Kidney (tissue), 11 donors: Measurements from ENCODE around the gene GAGE12J. TPM values are rescaled to one million over a fixed set of nuclear protein-coding genes. Genes with fewer than 3 reads are reported as not detected.
"Not testable (repeated sequence)": the region's sequence is repeated elsewhere in the genome, so short reads cannot be mapped to it uniquely, and the experiment has no call there.

Source experiments
- DNase-seq, 5 donors: peaks; one replicate each; pipeline ENCODE4 v3.0.0-alpha.2; 2013 to 2020
- FAIRE-seq: peaks from 2 replicates; lab custom pipeline; 2012; peaks lifted over from hg19 to GRCh38; lab: Jason Lieb, UNC
- H3K27ac ChIP-seq, 2 donors: one replicate each; pipeline ENCODE4 v1.7.0; 2013; ENCODE audit warnings: low read depth in 2 of 2, low read length in 2 of 2, inconsistent platforms in 1 of 2
- H3K27me3 ChIP-seq: one replicate; pipeline ENCODE4 v1.7.1; 2013; ENCODE audit warnings: low read length, inconsistent platforms; ENCODE audit not compliant: control insufficient read depth, insufficient read depth
- H3K36me3 ChIP-seq, 3 donors: one replicate each; pipeline versions ENCODE4 v1.7.0 to v1.7.1; 2013; ENCODE audit warnings: low read length in 3 of 3, control low read depth in 1 of 3, inconsistent platforms in 1 of 3; ENCODE audit not compliant: insufficient read depth in 3 of 3, control insufficient read depth in 2 of 3
- H3K4me1 ChIP-seq, 3 donors: one replicate each; pipeline versions ENCODE4 v1.7.0 to v1.7.1; 2013; ENCODE audit warnings: low read length in 3 of 3, inconsistent platforms in 1 of 3, low read depth in 1 of 3; ENCODE audit not compliant: control insufficient read depth in 2 of 3, insufficient read depth in 2 of 3
- H3K4me3 ChIP-seq, 3 donors: one replicate each; pipeline versions ENCODE4 v1.7.0 to v1.8.1; 2013; ENCODE audit warnings: low read length in 3 of 3, control low read depth in 1 of 3, inconsistent platforms in 1 of 3
- H3K9ac ChIP-seq, 3 donors: one replicate each; pipeline versions ENCODE4 v1.7.0 to v1.7.1; 2013; ENCODE audit warnings: low read length in 3 of 3, control low read depth in 1 of 3, inconsistent platforms in 1 of 3
- H3K9me3 ChIP-seq, 3 donors: one replicate each; pipeline versions ENCODE4 v1.7.0 to v1.7.1; 2013; ENCODE audit warnings: low read length in 3 of 3, control low read depth in 1 of 3, inconsistent platforms in 1 of 3; ENCODE audit not compliant: control insufficient read depth in 2 of 3, insufficient read depth in 1 of 3
- intact Hi-C: fragments of 100-400 bp; cut with DNase I; formaldehyde crosslinking; loops from one replicate; pipeline ENCODE4 v1.11.1; 2022
- polyA plus RNA-seq: library from polyadenylated mRNA; stranded (reverse); fragments of 350-450 nt; fragmentation: Illumina TruSeq; extraction: RNeasy Lipid Tissue Mini Kit (QIAGEN cat#74804); gene quantifications from one replicate; pipeline ENCODE4 v1.2.3, GENCODE V29; 2014; ENCODE audit warnings: low read depth, low replicate concordance; ENCODE audit not compliant: insufficient read depth
- total RNA-seq: library from RNA; stranded (reverse); fragmentation: NEBNext Ultra II Directional; extraction: Animal tissue kit (Norgen Biotek cat#: 25700); gene quantifications from one replicate; pipeline ENCODE4 v1.2.1, GENCODE V29; 2021
- donor health status: control.
- donor health status: control.
- donor health status: DM: yes; HTN: yes; CAD: no.
- donor health status: Normal renal cell carcinoma (clear cell type).

GAGE12J gene
- total and polyA plus RNA-seq, 2 donors from 2014 or later, result not detected

- intact Hi-C loops, H3K36me3 ChIP-seq, FAIRE-seq, H3K4me3 ChIP-seq, H3K27ac ChIP-seq, H3K9ac ChIP-seq, H3K4me1 ChIP-seq, H3K9me3 ChIP-seq, H3K27me3 ChIP-seq: not testable (repeated sequence)
- DNase-seq, result peak in 1 of 5 donors; percentile 78
Measured at GRCh38 chrX:49341449-49341848, 19.6 kb downstream of the GAGE12J start.

- intact Hi-C loops, H3K27ac ChIP-seq, H3K4me1 ChIP-seq, DNase-seq, H3K27me3 ChIP-seq, FAIRE-seq, H3K9ac ChIP-seq, H3K9me3 ChIP-seq, H3K4me3 ChIP-seq, H3K36me3 ChIP-seq: not testable (repeated sequence)
Measured at GRCh38 chrX:49344496-49345175, 22.8 kb downstream of the GAGE12J start.

GRCh38 chrX:49345402-49345801 is 23.6 kb downstream of the GAGE12J start:
- intact Hi-C loops, FAIRE-seq: not testable (repeated sequence)

GRCh38 chrX:49346150-49346549 is 24.3 kb downstream of the GAGE12J start:
- H3K4me3 ChIP-seq, FAIRE-seq, H3K27ac ChIP-seq, H3K36me3 ChIP-seq, H3K4me1 ChIP-seq, H3K27me3 ChIP-seq, H3K9me3 ChIP-seq, intact Hi-C loops, H3K9ac ChIP-seq: not testable (repeated sequence)
- DNase-seq, result peak in 1 of 5 donors; percentile 39

More at GRCh38 chrX:49345402-49345801, 23.6 kb downstream of the GAGE12J start:
- not testable (repeated sequence) for H3K9ac ChIP-seq, DNase-seq, H3K9me3 ChIP-seq, H3K27me3 ChIP-seq, H3K4me3 ChIP-seq, H3K27ac ChIP-seq, H3K36me3 ChIP-seq, H3K4me1 ChIP-seq

Other genes starting within 250 kb of the GAGE12J start
- gene PRAF2, start 248.0 kb upstream of the GAGE12J start, total RNA-seq, result 24.0 TPM
- 47.9 TPM for gene PRAF2, start 248.0 kb upstream of the GAGE12J start, polyA plus RNA-seq
- 67.4 TPM for gene WDR45, start 242.2 kb upstream of the GAGE12J start, total RNA-seq
- gene WDR45, start 242.2 kb upstream of the GAGE12J start, polyA plus RNA-seq, result 72.4 TPM
- gene GPKOW, start 198.3 kb upstream of the GAGE12J start, total RNA-seq, result 20.4 TPM
- gene GPKOW, start 198.3 kb upstream of the GAGE12J start, polyA plus RNA-seq, result 21.4 TPM
- 11.6 TPM for gene MAGIX, start 159.3 kb upstream of the GAGE12J start, total RNA-seq
- gene MAGIX, start 159.3 kb upstream of the GAGE12J start, polyA plus RNA-seq, result 34.0 TPM
- gene PLP2, start 150.1 kb upstream of the GAGE12J start, total RNA-seq, result 139 TPM
- 58.6 TPM for gene PLP2, start 150.1 kb upstream of the GAGE12J start, polyA plus RNA-seq
- gene PRICKLE3, start 135.7 kb upstream of the GAGE12J start, total RNA-seq, result 11.6 TPM
- 3.4 TPM for gene PRICKLE3, start 135.7 kb upstream of the GAGE12J start, polyA plus RNA-seq
- 4.0 TPM for gene SYP, start 121.8 kb upstream of the GAGE12J start, total RNA-seq
- gene SYP, start 121.8 kb upstream of the GAGE12J start, polyA plus RNA-seq, result 7.2 TPM
- 0.25 TPM for gene CACNA1F, start 88.7 kb upstream of the GAGE12J start, total RNA-seq
- 0.15 TPM for gene CACNA1F, start 88.7 kb upstream of the GAGE12J start, polyA plus RNA-seq
- gene CCDC22, start 86.6 kb upstream of the GAGE12J start, total RNA-seq, result 18.5 TPM
- gene CCDC22, start 86.6 kb upstream of the GAGE12J start, polyA plus RNA-seq, result 13.4 TPM
- gene FOXP3, start 57.3 kb upstream of the GAGE12J start, total RNA-seq, result 2.0 TPM
- 0.45 TPM for gene FOXP3, start 57.3 kb upstream of the GAGE12J start, polyA plus RNA-seq
- gene PPP1R3F, start 52.2 kb upstream of the GAGE12J start, total RNA-seq, result 4.5 TPM
- gene PPP1R3F, start 52.2 kb upstream of the GAGE12J start, polyA plus RNA-seq, result 5.1 TPM
- gene GAGE10, start 18.4 kb upstream of the GAGE12J start, total RNA-seq, result not detected
- gene GAGE10, start 18.4 kb upstream of the GAGE12J start, polyA plus RNA-seq, result not detected
- not detected for gene GAGE13, start 9.5 kb downstream of the GAGE12J start, total RNA-seq
- gene GAGE13, start 9.5 kb downstream of the GAGE12J start, polyA plus RNA-seq, result not detected
- gene GAGE12C, start 210.1 kb downstream of the GAGE12J start, total RNA-seq, result not detected
- not detected for gene GAGE12C, start 210.1 kb downstream of the GAGE12J start, polyA plus RNA-seq
- gene GAGE12D, start 219.7 kb downstream of the GAGE12J start, total RNA-seq, result not detected
- gene GAGE12D, start 219.7 kb downstream of the GAGE12J start, polyA plus RNA-seq, result not detected
- not detected for gene GAGE12E, start 229.3 kb downstream of the GAGE12J start, total RNA-seq
- not detected for gene GAGE12E, start 229.3 kb downstream of the GAGE12J start, polyA plus RNA-seq
- not detected for gene GAGE12F, start 238.8 kb downstream of the GAGE12J start, total RNA-seq
- gene GAGE12F, start 238.8 kb downstream of the GAGE12J start, polyA plus RNA-seq, result not detected
- not detected for gene GAGE12G, start 248.4 kb downstream of the GAGE12J start, total RNA-seq
- not detected for gene GAGE12G, start 248.4 kb downstream of the GAGE12J start, polyA plus RNA-seq